ENCODE data around the gene EXOC6B. TPM values are rescaled to one million over a fixed set of nuclear protein-coding genes. Genes with fewer than 3 reads are reported as not detected.
A peak's percentile ranks its signal among the peaks of the same experiment; 100 is the strongest.

EXOC6B gene
- total RNA-seq, 1 experiment from 2014 or later, result 33.7 TPM

DNA sequence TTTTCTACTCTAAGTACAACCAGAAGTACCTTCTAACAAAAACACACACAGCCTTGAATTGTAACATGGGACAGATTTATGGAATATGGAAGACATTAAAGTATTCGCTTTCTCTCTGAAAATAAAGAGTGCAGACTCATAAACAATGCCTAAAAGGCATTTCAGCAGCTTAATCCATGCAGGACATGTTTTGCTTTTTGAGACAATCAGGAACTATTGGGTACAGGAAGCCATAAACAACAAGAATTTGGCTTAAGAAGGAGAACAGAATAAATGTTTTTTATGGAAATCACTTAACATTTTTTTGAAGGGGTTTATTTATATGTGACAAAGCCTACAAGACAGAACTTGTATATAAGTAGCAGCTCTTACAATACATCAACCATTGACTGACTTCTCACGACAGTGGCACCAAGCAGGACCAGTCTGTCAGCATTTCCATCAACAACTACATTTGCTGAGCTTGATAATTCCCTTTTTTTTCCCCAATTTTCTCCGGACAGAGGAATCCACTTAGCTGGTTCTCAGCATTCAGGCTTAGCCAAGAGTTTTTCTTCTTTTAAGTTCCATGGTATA, 140.1 kb downstream of the EXOC6B start:
- H3K4me1 Mint-ChIP-seq, result peaks cover 8% of the 10 kb centered on the region; the same call in 1 of the 2 replicates
- H3K36me3 Mint-ChIP-seq, result no peaks in the 10 kb centered on the region
- DNase-seq (ENCODE audit: low spot score) (no peak), ATAC-seq (no peak)
- H3K9me3 Mint-ChIP-seq, result no peaks in the 10 kb centered on the region
- no peak overlapping the region for H3K4me3 Mint-ChIP-seq
- peak overlapping the region; percentile 69; the same call in 1 of the 2 replicates for H3K27ac Mint-ChIP-seq
- CTCF ChIA-PET, result no interaction called here
- POLR2A ChIA-PET, result no interaction called here
- H3K27me3 Mint-ChIP-seq (ENCODE audit: low read depth), result no peaks in the 10 kb centered on the region
- no peak for TF ChIP-seq NR2C2 (CRISPR knock-in tag; IDR thresholded peaks at IDR 0.05)
- TF ChIP-seq ESRRA (CRISPR knock-in tag; IDR thresholded peaks at IDR 0.05; ENCODE audit: borderline replicate concordance), result no peak
- TF ChIP-seq ZNF425 (CRISPR knock-in tag; conservative IDR thresholded peaks at IDR 0.05), result no peak
- no peak for TF ChIP-seq FOXJ3 (CRISPR knock-in tag; IDR thresholded peaks at IDR 0.05; ENCODE audit: borderline replicate concordance)
- TF ChIP-seq SP1 (CRISPR knock-in tag; conservative IDR thresholded peaks at IDR 0.05), result no peak
- TF ChIP-seq OVOL2 (CRISPR knock-in tag; IDR thresholded peaks at IDR 0.05; ENCODE audit: borderline replicate concordance), result no peak
- no peak for TF ChIP-seq ZNF121 (CRISPR knock-in tag; IDR thresholded peaks at IDR 0.05)
- no peak for TF ChIP-seq STAT6 (CRISPR knock-in tag; conservative IDR thresholded peaks at IDR 0.05; ENCODE audit: low read depth)
- TF ChIP-seq PREB (CRISPR knock-in tag; IDR thresholded peaks at IDR 0.05; ENCODE audit: borderline replicate concordance), result no peak
- TF ChIP-seq NFATC4 (CRISPR knock-in tag; IDR thresholded peaks at IDR 0.05), result no peak
- no peak for TF ChIP-seq NFE2L1 (CRISPR knock-in tag; IDR thresholded peaks at IDR 0.05)
- TF ChIP-seq, protein P1, sequence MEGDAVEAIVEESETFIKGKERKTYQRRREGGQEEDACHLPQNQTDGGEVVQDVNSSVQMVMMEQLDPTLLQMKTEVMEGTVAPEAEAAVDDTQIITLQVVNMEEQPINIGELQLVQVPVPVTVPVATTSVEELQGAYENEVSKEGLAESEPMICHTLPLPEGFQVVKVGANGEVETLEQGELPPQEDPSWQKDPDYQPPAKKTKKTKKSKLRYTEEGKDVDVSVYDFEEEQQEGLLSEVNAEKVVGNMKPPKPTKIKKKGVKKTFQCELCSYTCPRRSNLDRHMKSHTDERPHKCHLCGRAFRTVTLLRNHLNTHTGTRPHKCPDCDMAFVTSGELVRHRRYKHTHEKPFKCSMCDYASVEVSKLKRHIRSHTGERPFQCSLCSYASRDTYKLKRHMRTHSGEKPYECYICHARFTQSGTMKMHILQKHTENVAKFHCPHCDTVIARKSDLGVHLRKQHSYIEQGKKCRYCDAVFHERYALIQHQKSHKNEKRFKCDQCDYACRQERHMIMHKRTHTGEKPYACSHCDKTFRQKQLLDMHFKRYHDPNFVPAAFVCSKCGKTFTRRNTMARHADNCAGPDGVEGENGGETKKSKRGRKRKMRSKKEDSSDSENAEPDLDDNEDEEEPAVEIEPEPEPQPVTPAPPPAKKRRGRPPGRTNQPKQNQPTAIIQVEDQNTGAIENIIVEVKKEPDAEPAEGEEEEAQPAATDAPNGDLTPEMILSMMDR (IDR thresholded peaks at IDR 0.05), result no peak
- TF ChIP-seq ARID4B (CRISPR knock-in tag; IDR thresholded peaks at IDR 0.05; ENCODE audit: borderline replicate concordance), result no peak
- no peak for TF ChIP-seq E2F5 (CRISPR knock-in tag; IDR thresholded peaks at IDR 0.05)
- TF ChIP-seq ZNF232 (CRISPR knock-in tag; IDR thresholded peaks at IDR 0.05), result no peak
- TF ChIP-seq MYBL2 (CRISPR knock-in tag; IDR thresholded peaks at IDR 0.05), result no peak
- no peak for TF ChIP-seq CREM (CRISPR knock-in tag; IDR thresholded peaks at IDR 0.05)
- no peak for TF ChIP-seq ZNF532 (CRISPR knock-in tag; IDR thresholded peaks at IDR 0.05; ENCODE audit: borderline replicate concordance)
